Stimulated activated CD8-positive, alpha-beta memory T cell treated with anti-CD3 and anti-CD28 coated beads, Interleukin-2, amount 100 ng/mL, for 48 hours (primary cell): Measurements from ENCODE around the gene LUC7L3.
"Not testable (repeated sequence)": the region's sequence is repeated elsewhere in the genome, so short reads cannot be mapped to it uniquely, and the experiment has no call there.

Source experiments
- DNase-seq, 2 donors: peaks; one replicate each; pipeline ENCODE4 v3.0.0-alpha.2; 2020; ENCODE audit warnings: low read depth in 2 of 2

LUC7L3 gene

DNA sequence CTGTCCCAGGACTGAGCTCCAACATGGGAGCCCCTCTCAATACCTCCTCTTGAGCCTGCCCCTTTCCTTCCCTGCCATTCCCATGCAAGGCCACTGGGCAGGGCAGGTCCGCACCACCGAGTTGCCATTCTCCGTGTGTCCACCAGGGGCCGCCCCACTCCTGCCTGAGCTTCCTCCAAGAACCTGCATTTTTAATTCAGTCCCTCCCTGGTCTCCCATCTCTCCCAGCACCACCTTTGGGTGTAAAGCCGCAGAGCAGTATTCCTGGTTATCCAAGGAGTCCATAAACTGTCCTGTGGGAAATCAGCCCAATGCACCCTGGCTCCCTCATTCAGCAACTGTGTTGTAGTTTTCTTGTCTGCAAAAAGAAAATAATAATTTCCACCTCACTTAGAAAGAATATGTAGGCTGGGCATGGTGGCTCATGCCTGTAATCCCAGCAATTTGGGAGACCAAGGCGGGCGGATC lies 63.8 kb downstream of the LUC7L3 start:
- DNase-seq = peak; percentile 65 to 74

DNA sequence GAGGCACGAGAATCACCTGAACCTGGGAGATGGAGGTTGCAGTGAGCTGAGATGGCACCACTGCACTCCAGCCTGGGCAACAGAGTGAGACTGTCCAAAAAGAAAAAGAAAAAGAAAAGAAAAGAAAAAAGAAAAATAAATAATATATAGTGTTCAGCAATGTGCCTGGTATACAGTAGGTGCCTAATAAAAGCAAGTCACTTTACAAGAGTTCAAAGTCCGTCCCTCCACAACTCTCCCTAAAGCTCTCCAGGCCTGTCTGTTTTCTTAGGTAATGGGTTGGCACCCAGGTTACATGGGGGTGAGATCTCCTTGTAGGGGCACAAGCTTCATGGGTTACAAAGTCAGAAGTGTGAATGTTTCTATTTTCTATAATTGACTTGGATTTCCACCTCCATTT lies 64.5 kb downstream of the LUC7L3 start:
- no peak for DNase-seq

DNA sequence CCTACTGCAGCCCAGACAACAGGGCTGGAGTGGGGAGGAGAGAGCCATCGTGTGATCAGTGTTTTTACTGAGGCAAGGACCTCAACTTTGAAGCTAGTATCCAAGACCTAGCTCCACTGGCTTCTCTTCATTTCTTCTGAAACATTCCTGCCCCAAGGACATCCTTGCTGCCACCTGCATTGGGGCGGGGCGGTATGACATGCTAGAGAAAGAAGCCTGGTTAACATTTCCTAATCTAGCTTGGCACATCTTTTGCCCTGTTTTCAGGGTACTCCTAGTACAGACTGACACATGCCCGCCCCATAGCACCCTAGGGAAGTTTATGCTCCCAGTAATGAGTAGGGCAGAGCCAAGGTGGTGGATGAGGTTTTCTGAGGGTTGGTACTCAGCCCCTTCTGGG lies 65.7 kb downstream of the LUC7L3 start:
- DNase-seq = no peak

DNA sequence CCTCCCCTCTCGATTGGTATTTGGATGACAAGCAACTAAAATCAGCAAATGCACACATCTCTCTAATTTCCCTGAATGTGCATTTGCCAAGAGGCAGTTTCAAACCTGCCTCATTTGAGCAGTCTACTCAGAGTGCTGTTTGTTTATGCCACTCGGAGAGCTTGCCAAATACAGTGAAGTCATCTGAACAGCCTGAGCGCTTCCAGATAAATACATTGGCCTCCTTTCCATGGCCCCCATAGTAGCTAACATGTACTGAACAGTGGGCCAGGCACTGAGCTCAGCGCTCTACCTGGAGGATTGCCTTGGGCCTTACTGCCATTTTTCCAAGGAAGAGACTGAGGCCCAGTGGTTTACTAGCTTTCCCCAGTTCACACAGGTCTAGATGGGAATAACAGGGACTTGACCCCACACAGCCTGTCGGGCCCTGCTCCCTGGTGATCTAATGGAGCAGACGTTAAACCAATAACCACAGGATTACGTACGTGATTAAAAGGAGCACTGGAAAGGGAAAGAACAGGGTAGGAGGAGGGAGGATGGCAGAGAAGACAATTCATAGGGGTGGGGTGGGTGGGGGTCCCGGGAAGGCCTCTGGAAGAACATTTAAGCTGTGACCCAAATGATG lies 66.7 kb downstream of the LUC7L3 start:
- no peak for DNase-seq

DNA sequence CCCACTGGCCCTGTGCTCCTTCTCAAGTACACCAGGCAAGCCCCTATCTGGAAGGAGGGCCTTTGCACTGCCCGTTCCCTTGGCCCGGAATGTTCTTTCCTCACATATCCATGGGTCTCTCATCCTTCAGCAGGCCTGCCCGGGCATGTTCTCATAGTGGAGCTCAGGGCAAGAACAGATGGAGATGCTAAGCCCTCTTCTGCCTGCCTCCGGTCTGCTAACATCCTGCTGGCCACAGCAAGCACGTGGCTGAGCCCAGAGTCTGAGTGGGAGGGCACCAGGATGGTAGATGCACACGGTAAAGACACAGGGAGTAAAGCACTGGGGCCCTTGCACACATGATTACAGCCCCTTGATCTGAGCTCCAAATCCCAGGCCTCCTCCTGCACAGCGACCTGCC lies 67.7 kb downstream of the LUC7L3 start:
- no peak for DNase-seq

DNA sequence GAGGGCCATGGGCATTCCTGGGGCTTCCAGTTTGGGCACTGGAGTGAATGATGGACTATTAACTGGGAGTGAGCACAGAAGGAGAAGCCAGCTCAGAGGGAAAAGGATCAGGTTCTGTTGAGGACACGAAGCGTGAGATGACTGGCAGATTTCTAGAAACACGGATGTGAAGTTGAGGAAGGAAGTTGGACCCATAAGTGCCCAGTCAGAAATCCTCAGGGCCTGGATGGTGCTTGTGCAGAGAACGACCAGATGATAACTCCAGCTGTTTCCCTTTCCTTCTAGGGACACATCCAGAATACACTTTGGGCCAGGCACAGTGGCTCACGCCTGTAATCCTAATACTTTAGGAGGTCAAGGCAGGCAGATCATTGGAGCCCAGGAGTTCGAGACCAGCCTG lies 71.2 kb downstream of the LUC7L3 start:
- no peak for DNase-seq

DNA sequence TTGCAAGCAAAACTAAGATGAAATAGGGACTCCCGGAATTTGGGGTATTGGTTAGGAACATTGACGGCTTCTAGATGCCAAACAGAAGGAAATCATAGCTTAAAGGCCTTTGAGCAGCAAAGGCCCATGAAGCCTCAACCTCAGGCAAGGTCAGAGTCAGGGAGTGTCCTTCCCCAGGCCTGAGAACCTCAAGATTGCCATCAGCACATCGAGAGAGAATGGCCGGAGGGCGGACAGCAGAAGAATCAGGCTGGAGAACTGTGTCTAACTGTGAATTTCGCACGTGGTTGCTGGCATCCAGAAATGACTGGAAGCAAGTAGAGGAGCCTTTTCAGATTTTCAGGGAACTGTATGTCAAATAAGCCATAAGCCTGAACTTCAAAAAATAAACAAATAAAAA lies 72.7 kb downstream of the LUC7L3 start:
- DNase-seq = no peak

DNA sequence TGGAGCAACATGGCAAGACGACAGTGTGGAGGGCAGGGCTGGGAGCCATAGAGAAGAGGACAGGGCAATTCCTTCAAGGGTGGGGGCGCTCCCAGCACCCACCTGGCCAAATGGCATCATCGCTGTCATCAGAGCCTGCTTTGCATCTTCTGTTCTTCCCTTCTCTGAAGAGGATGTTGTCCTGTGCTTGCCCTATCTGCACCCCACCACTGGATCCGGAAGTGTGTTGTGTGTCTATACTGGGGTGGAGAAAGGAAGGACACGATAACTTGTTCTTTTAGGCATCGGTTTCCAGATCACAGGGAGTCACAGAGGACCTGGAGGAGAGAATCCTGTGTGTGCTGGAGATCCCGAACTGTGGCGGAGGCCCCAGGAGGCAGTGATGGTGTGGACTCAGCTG lies 73.6 kb downstream of the LUC7L3 start:
- no peak for DNase-seq

DNA sequence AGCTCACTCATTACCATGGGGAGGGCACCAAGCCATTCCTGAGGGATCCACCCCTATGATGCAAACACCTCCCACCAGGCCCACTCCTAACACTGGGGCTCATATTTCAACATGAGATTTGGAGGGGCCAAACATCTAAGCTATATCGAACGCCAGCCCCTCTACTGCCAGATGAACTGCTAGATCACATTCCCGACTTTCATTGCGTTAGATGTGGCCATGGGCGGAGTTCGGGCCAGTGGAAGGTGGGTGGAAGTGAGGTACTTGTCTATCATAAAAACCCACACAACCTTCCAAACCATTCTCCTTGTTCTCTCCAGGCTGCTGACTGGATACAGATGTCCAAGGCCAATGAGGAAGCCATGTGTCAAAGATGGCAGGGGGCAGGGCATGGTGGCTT lies 75.0 kb downstream of the LUC7L3 start:
- no peak for DNase-seq

DNA sequence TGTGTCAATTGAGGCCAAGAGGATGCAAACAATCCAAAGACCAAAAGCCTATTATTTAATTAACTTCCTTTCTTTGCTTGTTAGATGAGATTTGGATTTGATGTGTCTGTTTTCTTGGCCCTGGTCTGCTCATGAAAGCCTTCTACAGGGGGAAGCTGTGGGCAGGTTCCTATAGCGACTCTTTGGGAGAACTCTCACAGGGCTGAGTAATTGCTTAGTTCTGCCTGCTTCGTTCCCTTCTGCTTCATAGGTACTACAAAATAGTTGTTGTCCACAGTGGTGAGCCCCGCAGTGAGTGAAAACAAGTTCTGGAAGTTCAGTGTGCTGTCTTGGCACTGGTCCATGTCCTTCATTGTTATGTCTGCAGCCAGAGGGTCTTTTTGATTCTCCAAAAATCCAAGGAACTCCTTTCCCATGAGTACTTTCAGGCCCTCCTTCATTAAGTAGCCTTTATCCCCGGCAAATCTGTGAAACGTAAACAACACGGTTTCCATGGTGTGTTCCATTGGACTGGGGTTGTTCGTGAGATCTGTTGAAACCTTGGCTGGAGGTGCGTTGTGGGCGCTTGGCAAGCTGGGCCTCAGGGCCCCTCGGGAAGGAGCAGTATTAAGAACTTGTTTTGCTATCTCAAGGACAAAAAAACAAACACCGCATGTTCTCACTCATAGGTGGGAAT lies 77.9 kb downstream of the LUC7L3 start:
- no peak for DNase-seq

DNA sequence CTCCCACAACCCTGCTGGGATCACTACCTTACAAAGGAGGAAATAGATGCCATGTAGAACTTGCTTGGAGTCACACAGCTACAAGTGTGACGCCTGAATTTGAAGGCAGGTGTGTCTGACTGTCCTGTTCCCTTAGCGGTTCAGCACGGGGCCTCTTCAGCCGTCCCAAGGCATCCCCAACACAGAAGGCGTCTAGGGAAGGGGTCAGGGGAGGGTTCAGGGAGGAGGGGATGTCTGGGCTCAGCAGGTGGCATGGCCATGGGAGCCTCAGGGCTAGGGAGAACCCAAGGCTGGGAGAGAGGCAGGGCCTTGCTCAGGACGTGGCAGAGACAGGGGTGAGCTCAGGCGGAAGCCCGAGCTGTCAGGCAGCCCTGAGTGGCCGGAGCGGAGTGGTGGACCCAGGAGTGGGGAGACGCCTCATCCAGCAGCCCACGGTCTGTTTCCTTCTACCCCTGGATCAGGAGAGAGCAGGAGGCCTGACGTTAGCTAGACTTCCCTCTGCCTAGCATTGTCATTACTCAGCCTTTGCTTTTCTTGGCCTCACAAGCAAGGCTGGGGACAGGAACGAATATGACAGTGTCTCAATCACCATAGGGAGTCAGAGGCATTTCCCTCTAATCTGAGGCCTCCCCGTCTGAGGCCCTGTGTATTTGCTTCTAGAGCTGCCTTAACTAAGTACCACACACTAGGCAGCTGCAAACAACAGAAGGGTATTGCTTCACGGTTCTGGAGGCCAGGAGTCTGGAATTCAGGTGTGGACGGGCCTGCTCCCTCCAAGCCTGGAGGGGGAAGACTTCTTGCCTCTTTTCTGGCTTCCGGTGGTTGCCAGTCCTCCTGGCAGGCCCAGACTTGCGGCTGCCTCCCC lies 79.3 kb downstream of the LUC7L3 start:
- DNase-seq = no peak

DNA sequence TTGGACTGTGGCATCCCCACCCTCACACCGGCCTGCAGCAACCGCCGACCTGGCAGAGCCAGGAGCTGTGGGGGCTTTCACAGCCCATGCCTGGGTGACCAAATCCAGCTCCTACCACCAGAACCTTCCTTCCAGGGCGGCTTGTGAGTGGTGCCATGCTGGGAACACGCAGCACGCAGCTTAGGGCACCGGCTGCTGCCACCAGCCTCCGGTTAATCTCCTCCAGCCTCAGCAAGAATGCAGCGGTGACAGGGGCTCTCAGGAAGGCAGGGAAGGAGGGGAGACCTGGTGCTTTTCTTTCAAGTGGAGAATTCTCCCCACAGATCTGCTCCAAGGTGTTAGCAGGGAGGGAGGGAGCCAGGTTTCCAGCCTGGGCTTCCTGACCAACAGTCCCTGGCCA lies 80.2 kb downstream of the LUC7L3 start:
- no peak for DNase-seq

DNA sequence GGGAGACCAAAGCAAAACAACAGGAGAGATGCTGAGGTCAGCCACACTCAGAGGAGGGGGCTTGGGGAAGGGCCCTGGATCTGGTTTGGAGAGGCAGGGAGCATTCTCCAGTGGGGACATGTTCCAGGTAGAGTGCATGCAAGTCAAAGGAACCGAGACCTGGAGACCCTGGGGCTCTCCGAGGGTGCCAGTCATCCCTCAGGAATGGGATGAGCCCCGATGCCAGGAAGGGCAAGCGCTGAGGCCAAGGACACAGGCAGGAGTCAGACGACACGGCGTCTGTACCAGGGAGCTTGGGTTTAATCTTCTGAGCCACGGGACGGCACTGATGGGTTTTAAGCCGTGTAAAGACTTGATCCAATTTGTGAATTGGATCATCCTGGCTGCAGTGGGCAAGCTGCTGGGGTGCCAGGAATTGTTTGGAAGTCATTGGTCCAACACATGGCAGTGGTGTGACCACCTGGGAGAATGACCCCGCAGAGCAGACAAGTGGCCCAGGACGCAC lies 80.8 kb downstream of the LUC7L3 start:
- no peak for DNase-seq

DNA sequence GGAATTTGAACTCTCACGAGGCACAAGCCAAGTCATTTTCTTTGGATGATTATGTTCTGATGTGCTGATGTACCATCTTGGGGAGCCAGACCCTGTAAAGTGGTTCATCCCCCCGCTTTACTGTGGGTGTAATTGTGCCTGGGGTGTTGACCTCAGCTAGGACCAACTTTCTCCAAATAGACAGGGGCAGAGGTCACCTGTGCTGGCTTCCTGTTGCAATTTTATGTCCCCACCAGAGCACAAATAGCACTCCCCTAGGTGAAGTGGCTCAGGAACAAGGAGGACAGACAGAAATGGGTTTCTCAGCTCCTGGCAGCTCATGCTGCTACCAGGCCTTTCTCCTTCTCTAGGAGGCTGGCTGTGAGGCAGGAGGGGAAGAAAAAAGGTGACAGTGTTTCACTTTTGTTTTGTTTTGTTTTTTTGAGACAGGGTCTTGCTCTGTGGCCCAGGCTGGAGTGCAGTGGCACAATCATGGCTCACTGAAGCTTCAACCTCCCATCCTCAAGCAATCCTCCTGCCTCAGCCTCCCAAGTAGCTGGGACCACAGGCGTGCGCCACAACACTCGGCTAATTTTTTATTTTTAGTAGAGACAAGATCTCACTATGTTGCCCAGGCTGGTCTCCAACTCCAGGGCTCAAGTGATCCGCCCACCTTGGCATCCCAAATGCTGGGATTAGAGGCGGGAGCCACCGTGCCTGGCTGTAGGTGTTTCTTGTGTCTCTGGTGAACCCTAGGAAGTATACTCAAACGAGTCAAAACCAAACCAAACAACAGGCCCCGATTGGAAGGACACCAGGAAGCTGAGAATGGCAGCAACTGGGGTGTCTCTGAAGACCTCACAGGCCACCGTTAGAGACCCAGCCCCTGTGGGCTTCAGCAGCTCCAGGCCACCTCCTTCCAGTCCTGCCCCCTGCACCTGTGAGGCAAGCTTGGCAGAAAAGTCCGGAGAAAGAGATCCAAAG lies 83.5 kb downstream of the LUC7L3 start:
- DNase-seq = no peak

DNA sequence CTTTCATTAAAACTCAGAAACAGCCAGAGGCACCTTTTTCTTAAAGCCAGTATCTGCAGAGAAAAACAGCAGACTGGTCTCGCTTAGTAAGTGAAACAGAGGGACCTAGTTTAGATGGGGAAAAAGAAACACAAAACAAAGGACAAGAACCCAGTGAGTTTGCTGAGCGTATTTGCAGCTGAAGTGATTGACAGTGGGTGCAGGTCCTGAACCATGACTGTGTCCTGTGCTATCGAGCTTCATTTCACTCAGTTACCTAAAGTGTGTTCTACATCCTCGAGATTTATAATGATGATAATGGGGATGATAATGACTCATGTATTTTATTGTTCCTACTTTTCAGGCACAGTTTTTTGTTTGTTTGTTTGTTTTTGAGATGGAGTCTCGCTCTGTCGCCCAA lies 84.3 kb downstream of the LUC7L3 start:
- no peak for DNase-seq

DNA sequence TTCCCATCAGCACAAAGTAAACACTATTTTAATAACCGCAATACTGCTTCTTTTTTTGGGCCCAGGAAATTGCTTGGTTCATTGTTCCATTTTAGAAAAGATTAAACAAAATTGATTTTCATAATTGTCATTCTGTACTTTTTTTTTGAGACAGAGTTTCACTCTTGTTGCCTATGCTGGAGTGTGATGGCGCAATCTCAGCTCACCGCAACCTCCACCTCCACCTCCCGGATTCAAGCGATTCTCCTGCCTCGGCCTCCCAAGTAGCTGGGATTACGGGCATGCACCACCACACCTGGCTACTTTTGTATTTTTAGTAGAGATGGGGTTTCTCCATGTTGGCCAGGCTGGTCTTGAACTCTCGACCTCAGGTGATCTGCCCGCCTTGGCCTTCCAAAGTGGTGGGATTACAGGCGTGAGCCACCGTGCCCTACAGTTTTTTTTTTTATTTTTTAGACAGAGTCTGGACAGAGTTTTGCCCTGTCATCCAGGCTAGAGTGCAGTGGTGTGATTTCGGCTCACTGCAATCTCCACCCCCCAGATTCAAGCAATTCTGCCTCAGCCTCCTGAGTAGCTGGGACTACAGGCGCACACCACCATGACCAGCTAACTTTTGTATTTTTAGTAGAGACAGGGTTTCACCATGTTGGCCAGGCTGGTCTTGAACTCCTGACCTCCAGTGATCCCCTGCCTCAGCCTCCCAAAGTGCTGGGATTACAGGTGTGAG lies 85.5 kb downstream of the LUC7L3 start:
- DNase-seq = not testable (repeated sequence)

DNA sequence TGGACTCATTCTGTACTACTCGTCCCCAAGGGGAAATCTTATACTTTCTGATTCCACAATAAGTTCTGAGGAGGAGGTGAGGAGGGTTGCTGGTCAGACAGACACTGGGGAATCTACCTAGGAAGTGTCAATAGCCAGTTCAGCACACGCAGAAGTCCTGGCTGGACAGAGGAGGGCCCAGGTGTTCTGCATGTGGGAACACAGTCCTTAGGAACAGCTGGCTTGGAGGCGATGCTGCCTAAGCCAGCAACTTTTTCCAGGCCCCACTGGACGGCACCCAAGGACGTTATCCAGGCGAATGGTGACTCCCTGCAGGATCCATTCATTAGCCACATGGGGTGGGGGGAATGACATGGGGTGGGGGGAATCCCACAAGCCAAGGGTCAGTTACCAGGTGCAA lies 86.1 kb downstream of the LUC7L3 start:
- no peak for DNase-seq
